ENCODE measurements around the gene RNF112. TPM values are rescaled to one million over a fixed set of nuclear protein-coding genes. Genes with fewer than 3 reads are reported as not detected.
A peak's percentile ranks its signal among the peaks of the same experiment; 100 is the strongest.

Gene RNF112
- polyA plus RNA-seq, 6 donors from 2014 or later: not detected

- DNase-seq (no peak), ATAC-seq (ENCODE audit: low read depth in 2 of 2) (no peak)
- H3K4me3 Mint-ChIP-seq: peak overlapping the region in 7 of 8 donors; percentile 3 to 84 (median 57)
- peak overlapping the region in 5 of 6 donors; percentile 27 to 97 (median 87) for H3K27ac Mint-ChIP-seq
- H3K4me1 Mint-ChIP-seq: peaks cover 31 to 42% (median 38%) of the 10 kb centered on the region in 3 donors
- peaks cover 0 to 8% (median 0%) of the 10 kb centered on the region in 3 donors for H3K27me3 Mint-ChIP-seq
- peaks cover 0 to 1% (median 0%) of the 10 kb centered on the region in 7 donors for H3K9me3 Mint-ChIP-seq
- H3K36me3 Mint-ChIP-seq: no peaks in the 10 kb centered on the region
Observed at GRCh38 chr17:19369107-19369778, 41.8 kb upstream of the RNF112 start.

GRCh38 chr17:19369846-19370492, 41.1 kb upstream of the RNF112 start:
- H3K4me3 Mint-ChIP-seq: peak overlapping the region; percentile 28 to 89 (median 82)
- no peaks in the 10 kb centered on the region for H3K36me3 Mint-ChIP-seq
- H3K4me1 Mint-ChIP-seq: peaks cover 31 to 42% (median 38%) of the 10 kb centered on the region in 3 donors
- peak overlapping the region in 5 of 6 donors; percentile 60 to 97 (median 89) for H3K27ac Mint-ChIP-seq
- ATAC-seq (ENCODE audit: low read depth in 2 of 2) (peak; percentile 65), DNase-seq (peak; percentile 45)
- peaks cover 0 to 1% (median 0%) of the 10 kb centered on the region in 7 donors for H3K9me3 Mint-ChIP-seq
- H3K27me3 Mint-ChIP-seq: peaks cover 0 to 8% (median 0%) of the 10 kb centered on the region in 3 donors

GRCh38 chr17:19370493-19370960, 40.5 kb upstream of the RNF112 start:
- Mint-ChIP-seq H3K4me1 (peaks cover 31 to 42% (median 38%) of the 10 kb centered on the region in 3 donors), H3K4me3 (peak overlapping the region; percentile 28 to 89 (median 82)), H3K36me3 (no peaks in the 10 kb centered on the region), H3K27me3 (peaks cover 0 to 8% (median 0%) of the 10 kb centered on the region in 3 donors), H3K27ac (peak overlapping the region in 5 of 6 donors; percentile 60 to 97 (median 89)), H3K9me3 (peaks cover 0 to under 1% (median 0%) of the 10 kb centered on the region in 7 donors)
- DNase-seq (peak; percentile 47), ATAC-seq (ENCODE audit: low read depth in 2 of 2) (peak; percentile 57 to 62)

- Mint-ChIP-seq H3K36me3 (no peaks in the 10 kb centered on the region), H3K27me3 (no peaks in the 10 kb centered on the region), H3K27ac (peak overlapping the region in 4 of 6 donors; percentile 32 to 97 (median 88)), H3K9me3 (no peaks in the 10 kb centered on the region), H3K4me3 (peak overlapping the region in 7 of 8 donors; percentile 42 to 84 (median 76)), H3K4me1 (peaks cover 35 to 45% (median 45%) of the 10 kb centered on the region in 3 donors)
- DNase-seq (no peak), ATAC-seq (ENCODE audit: low read depth in 2 of 2) (no peak)
Observed at GRCh38 chr17:19371259-19372010, 39.6 kb upstream of the RNF112 start.

- Mint-ChIP-seq H3K27me3 (no peaks in the 10 kb centered on the region), H3K4me3 (peak overlapping the region in 3 of 8 donors; percentile 47 to 81 (median 50)), H3K4me1 (peaks cover 39 to 49% (median 48%) of the 10 kb centered on the region in 3 donors), H3K9me3 (no peaks in the 10 kb centered on the region), H3K27ac (peak overlapping the region in 1 of 6 donors; percentile 32), H3K36me3 (no peaks in the 10 kb centered on the region)
- DNase-seq (no peak), ATAC-seq (ENCODE audit: low read depth in 2 of 2) (no peak)
Observed at GRCh38 chr17:19372011-19372370, 39.0 kb upstream of the RNF112 start.

GRCh38 chr17:19372439-19372838, 38.6 kb upstream of the RNF112 start:
- H3K27ac Mint-ChIP-seq: peak overlapping the region in 1 of 6 donors; percentile 65
- H3K27me3 Mint-ChIP-seq: no peaks in the 10 kb centered on the region

GRCh38 chr17:19372866-19373504, 38.0 kb upstream of the RNF112 start:
- no peak for ATAC-seq (ENCODE audit: low read depth in 2 of 2)
- Mint-ChIP-seq H3K27me3 (no peaks in the 10 kb centered on the region), H3K4me3 (peak overlapping the region in 3 of 8 donors; percentile 24 to 45 (median 25)), H3K36me3 (no peaks in the 10 kb centered on the region), H3K27ac (no peak overlapping the region), H3K4me1 (peaks cover 41 to 56% (median 52%) of the 10 kb centered on the region in 3 donors), H3K9me3 (no peaks in the 10 kb centered on the region)
- DNase-seq: no peak

More at GRCh38 chr17:19372439-19372838, 38.6 kb upstream of the RNF112 start:
- Mint-ChIP-seq H3K9me3 (no peaks in the 10 kb centered on the region), H3K4me1 (peaks cover 41 to 53% (median 52%) of the 10 kb centered on the region in 3 donors), H3K4me3 (peak overlapping the region in 4 of 8 donors; percentile 37 to 71 (median 43)), H3K36me3 (no peaks in the 10 kb centered on the region)
- ATAC-seq (ENCODE audit: low read depth in 2 of 2) (no peak), DNase-seq (no peak)

GRCh38 chr17:19374136-19374535, 36.9 kb upstream of the RNF112 start:
- no peak for ATAC-seq (ENCODE audit: low read depth in 2 of 2)

GRCh38 chr17:19375732-19376131, 35.3 kb upstream of the RNF112 start:
- peaks cover 24 to 53% (median 32%) of the 10 kb centered on the region in 3 donors for H3K4me1 Mint-ChIP-seq
- DNase-seq: no peak
- no peaks in the 10 kb centered on the region for H3K9me3 Mint-ChIP-seq
- peak overlapping the region in 1 of 6 donors; percentile 49 for H3K27ac Mint-ChIP-seq
- H3K36me3 Mint-ChIP-seq: peaks cover 0 to 5% of the 10 kb centered on the region in 2 donors
- ATAC-seq (ENCODE audit: low read depth in 2 of 2): no peak
- H3K27me3 Mint-ChIP-seq: no peaks in the 10 kb centered on the region
- H3K4me3 Mint-ChIP-seq: peak overlapping the region in 4 of 8 donors; percentile 20 to 82 (median 53)

More at GRCh38 chr17:19374136-19374535, 36.9 kb upstream of the RNF112 start:
- H3K4me3 Mint-ChIP-seq: peak overlapping the region in 1 of 8 donors; percentile 73
- peaks cover 37 to 61% (median 47%) of the 10 kb centered on the region in 3 donors for H3K4me1 Mint-ChIP-seq
- DNase-seq: no peak
- no peaks in the 10 kb centered on the region for H3K27me3 Mint-ChIP-seq
- H3K27ac Mint-ChIP-seq: no peak overlapping the region
- no peaks in the 10 kb centered on the region for H3K9me3 Mint-ChIP-seq
- H3K36me3 Mint-ChIP-seq: no peaks in the 10 kb centered on the region

- DNase-seq: no peak
- Mint-ChIP-seq H3K27ac (peak overlapping the region in 5 of 6 donors; percentile 66 to 99 (median 98)), H3K9me3 (no peaks in the 10 kb centered on the region), H3K4me1 (peaks cover 16 to 46% (median 21%) of the 10 kb centered on the region in 3 donors), H3K36me3 (peaks cover 0 to 10% of the 10 kb centered on the region in 2 donors), H3K4me3 (peak overlapping the region; percentile 95 to 100 (median 100)), H3K27me3 (no peaks in the 10 kb centered on the region)
- no peak for ATAC-seq (ENCODE audit: low read depth in 2 of 2)
Observed at GRCh38 chr17:19376811-19377210, 34.2 kb upstream of the RNF112 start.

GRCh38 chr17:19377602-19378415, 33.2 kb upstream of the RNF112 start:
- Mint-ChIP-seq H3K36me3 (peaks cover 0 to 10% of the 10 kb centered on the region in 2 donors), H3K4me1 (peaks cover 10 to 37% (median 19%) of the 10 kb centered on the region in 3 donors), H3K9me3 (no peaks in the 10 kb centered on the region), H3K27me3 (no peaks in the 10 kb centered on the region), H3K27ac (peak overlapping the region; percentile 97 to 100 (median 99)), H3K4me3 (peak overlapping the region; percentile 95 to 100 (median 100))
- ATAC-seq (ENCODE audit: low read depth in 2 of 2) (peak; percentile 88 to 92), DNase-seq (peak; percentile 99)
